Measurements from ENCODE around the gene MTMR8.

DNA sequence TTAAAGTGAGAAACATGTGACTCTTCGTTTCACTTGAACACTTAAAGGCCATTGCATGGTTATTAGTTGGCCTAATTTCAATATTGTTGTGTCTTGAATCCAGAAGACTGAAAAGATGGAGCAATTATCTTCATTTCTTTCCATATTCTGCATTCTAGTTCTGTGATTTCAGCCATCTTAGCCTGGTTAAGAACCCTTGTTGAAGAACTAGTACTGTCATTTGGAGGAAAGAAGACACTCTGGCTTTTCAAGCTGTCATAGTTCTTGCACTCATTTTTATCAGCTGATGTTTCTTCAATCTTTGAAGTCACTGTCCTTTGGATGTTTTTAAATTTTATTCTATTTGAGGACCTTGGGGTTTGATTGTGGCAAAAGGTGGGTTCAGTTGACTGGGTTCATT lies 81.6 kb downstream of the MTMR8 start:
- TF ChIP-seq, protein P1, sequence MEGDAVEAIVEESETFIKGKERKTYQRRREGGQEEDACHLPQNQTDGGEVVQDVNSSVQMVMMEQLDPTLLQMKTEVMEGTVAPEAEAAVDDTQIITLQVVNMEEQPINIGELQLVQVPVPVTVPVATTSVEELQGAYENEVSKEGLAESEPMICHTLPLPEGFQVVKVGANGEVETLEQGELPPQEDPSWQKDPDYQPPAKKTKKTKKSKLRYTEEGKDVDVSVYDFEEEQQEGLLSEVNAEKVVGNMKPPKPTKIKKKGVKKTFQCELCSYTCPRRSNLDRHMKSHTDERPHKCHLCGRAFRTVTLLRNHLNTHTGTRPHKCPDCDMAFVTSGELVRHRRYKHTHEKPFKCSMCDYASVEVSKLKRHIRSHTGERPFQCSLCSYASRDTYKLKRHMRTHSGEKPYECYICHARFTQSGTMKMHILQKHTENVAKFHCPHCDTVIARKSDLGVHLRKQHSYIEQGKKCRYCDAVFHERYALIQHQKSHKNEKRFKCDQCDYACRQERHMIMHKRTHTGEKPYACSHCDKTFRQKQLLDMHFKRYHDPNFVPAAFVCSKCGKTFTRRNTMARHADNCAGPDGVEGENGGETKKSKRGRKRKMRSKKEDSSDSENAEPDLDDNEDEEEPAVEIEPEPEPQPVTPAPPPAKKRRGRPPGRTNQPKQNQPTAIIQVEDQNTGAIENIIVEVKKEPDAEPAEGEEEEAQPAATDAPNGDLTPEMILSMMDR (conservative IDR thresholded peaks at IDR 0.05 in 1 of 2, IDR thresholded peaks at IDR 0.05 in 1 of 2; ENCODE audit: extremely low read depth in 1 of 2, insufficient read depth in 1 of 2, low read depth in 1 of 2, low read length in 2 of 2): no peak
- no peak for TF ChIP-seq EZH2 (IDR thresholded peaks at IDR 0.05; ENCODE audit: borderline replicate concordance, low read length)

All from mammary epithelial cell (primary cell).